Measurements from ENCODE around the gene MEGF11.

MEGF11 gene

DNA sequence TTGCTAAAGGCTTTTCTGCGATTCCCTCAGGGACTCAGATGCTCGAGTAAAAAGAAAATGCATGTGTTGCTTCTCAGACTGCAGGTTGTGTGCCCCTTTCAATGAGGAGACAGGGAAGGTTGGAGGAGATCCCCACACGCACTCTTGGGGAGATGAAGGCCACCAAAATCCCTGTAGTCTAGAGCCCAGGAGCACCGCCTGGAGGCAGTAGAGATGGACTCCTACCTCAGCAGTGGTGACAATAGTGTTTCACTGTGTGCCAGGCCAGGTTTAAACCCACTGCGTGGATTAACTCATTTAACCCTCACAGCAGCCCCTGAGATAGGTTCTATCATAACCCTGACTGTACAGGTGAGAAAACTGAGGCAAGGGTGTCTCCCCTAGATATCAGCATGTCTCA, 15.2 kb downstream of the MEGF11 start:
- Mint-ChIP-seq H3K27me3 (peaks cover 25% of the 10 kb centered on the region), H3K36me3 (no peaks in the 10 kb centered on the region), H3K9me3 (no peaks in the 10 kb centered on the region), H3K4me1 (peaks cover 4% of the 10 kb centered on the region), H3K27ac (no peak overlapping the region), H3K4me3 (no peak overlapping the region)
- DNase-seq (ENCODE audit: low spot score in 2 of 2) (no peak), ATAC-seq (ENCODE audit: low read depth) (no peak)

DNA sequence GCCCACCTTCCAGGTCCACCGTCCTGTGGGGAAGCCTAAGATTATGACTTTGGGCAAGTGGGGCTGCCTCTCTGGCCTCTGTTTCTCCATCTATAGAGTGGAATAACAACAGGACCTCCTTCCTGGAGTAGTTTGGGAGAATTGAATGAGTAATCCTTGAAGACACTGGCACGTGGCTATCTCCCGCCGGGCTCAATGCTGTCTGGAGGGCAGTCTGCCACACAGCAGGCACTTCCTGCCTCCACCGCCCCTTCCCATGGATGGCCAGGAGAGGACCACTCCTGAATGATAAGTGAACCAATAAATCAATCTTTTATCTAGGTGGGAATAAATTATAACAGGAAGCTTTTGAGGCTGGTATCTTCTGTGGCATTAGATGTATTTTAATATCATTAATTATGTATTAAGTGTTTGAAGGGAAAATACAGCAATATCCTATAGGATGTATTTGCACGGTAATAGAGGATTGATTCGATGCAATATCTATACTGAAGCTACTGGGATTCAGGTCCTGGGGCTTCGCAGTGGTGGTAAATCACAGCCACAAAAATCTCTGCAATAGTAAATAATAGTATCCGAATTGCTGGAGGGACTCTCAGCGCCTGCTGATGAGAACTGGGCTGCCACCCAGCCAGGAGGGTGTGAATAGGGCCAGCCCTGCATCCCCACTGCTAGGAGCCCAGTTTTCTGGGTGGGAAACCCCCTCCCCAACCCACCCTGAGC, 15.9 kb downstream of the MEGF11 start:
- Mint-ChIP-seq H3K9me3 (no peaks in the 10 kb centered on the region), H3K27ac (no peak overlapping the region), H3K4me1 (peaks cover 4% of the 10 kb centered on the region), H3K4me3 (no peak overlapping the region), H3K27me3 (peaks cover 22% of the 10 kb centered on the region), H3K36me3 (no peaks in the 10 kb centered on the region)
- ATAC-seq (ENCODE audit: low read depth) (no peak), DNase-seq (ENCODE audit: low spot score in 2 of 2) (no peak)

DNA sequence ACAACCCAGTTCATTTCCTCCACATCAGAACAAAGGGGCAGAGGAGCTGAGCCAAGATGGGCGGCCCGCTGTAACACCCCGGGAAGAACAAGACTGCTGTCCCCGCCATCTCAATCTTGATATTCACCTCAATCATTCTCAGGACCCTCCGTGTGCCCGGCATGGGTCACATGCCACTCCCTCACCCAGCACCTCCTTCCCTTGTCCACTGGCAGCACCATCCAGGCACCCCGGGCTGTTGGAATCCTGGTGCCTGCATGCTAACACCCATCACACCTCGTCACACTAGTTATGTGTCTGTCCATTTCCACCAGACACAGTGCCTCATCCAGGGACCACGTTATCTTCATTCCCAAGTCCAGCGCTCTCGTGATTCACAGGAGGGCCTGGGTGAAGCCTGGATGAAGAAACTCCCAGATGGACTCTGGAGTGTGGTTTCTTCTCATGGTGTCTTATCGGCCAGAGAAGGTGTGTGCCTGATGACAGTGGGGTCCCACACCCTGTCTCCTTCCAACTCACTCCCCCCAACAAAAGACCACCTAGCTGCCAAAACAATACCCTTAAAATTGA, 16.7 kb downstream of the MEGF11 start:
- Mint-ChIP-seq H3K27ac (no peak overlapping the region), H3K36me3 (no peaks in the 10 kb centered on the region), H3K4me1 (peaks cover 4% of the 10 kb centered on the region), H3K27me3 (peaks cover 20% of the 10 kb centered on the region), H3K9me3 (no peaks in the 10 kb centered on the region), H3K4me3 (no peak overlapping the region)
- ATAC-seq (ENCODE audit: low read depth) = no peak
- DNase-seq (ENCODE audit: low spot score in 2 of 2) = no peak

DNA sequence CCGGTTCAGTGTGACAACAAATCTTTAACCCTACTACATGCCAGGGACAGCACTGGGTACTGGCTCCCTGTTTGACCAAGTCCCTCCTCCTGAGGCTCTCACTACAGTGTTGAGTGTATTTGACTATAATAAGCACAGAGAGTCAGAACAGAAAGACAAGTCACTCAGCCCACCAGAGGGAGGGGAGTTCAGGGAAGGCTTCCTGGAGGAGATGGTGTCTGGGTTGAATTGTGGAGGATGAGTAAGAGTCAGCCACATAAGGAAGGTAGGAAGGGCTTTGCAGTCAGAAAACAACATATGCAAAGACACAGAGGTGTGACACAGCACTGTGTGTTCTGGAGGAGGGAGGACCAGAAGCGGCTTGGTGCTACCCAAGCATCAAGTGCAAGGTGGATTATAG, 17.7 kb downstream of the MEGF11 start:
- peaks cover 17% of the 10 kb centered on the region for H3K27me3 Mint-ChIP-seq
- DNase-seq (ENCODE audit: low spot score in 2 of 2) (no peak), ATAC-seq (ENCODE audit: low read depth) (no peak)

DNA sequence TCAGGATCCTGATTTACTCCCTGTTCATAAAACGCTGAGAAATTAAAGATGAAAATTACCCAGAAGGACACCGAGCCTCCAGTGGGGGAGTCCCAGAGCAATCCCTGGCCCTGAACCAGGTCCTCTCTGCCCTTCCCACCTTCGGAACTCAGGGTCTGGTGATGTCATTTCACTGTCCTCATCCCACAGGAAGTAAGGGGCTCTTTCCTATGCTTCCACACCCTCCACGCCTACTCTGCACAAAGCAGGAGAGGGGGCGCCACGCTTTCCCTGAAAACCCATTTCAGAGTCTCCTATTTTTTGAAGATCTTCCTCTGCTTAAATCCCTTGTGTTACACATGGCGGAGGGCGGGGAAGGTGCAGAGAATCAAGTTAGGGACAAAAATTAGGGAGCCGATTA, 18.8 kb downstream of the MEGF11 start:
- DNase-seq (ENCODE audit: low spot score in 2 of 2) = no peak
- H3K9me3 Mint-ChIP-seq = no peaks in the 10 kb centered on the region
- no peak overlapping the region for H3K27ac Mint-ChIP-seq
- no peaks in the 10 kb centered on the region for H3K4me1 Mint-ChIP-seq
- no peak overlapping the region for H3K4me3 Mint-ChIP-seq
- no peak for ATAC-seq (ENCODE audit: low read depth)
- H3K36me3 Mint-ChIP-seq = no peaks in the 10 kb centered on the region
- H3K27me3 Mint-ChIP-seq = peaks cover 17% of the 10 kb centered on the region

More for the DNA sequence above, 17.7 kb downstream of the MEGF11 start:
- Mint-ChIP-seq H3K4me1 (no peaks in the 10 kb centered on the region), H3K9me3 (no peaks in the 10 kb centered on the region), H3K4me3 (no peak overlapping the region), H3K27ac (no peak overlapping the region), H3K36me3 (no peaks in the 10 kb centered on the region)

DNA sequence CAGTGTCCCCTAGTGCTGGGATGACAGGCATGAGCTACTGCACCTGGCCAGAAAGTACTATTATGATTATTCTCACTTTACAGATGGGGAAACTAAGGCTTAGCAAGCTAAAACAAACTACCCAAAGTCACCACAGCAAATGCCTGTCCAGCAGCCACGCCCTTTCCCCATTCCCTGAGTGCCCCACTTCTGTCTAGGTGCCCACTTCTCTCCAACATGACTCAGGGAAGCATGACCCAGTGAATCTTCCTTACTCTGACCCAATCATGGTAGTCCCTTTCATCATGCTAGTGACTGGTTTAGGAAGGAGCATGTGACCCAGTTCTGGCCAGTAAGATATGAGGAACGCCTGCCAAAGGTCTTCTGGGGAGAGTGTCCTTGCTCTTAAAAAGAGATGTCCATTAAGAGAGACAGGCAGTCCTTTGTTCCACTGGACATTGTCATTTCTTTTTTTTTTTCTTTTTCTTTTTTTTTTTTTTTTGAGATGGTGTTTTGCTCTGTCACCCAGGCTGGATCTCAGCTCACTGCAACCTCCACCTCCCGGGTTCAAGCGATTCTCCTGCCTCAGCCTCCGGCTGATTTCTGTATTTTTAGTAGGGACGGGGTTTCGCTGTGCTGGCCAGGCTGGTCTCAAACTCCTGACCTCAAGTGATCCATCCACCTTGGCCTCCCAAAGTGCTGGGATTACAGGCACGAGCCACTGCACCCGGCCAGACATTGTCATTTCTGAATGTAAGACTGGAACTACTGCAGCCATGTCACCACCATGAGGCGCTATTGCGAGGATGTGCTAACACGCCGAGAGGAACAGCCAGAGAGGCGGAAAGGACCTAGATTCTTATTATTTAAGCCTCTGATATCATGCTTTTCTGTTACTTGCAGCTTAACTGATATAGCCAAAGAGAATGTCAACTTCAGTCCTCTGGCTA, 19.8 kb downstream of the MEGF11 start:
- Mint-ChIP-seq H3K9me3 (no peaks in the 10 kb centered on the region), H3K27me3 (peaks cover 17% of the 10 kb centered on the region), H3K36me3 (no peaks in the 10 kb centered on the region), H3K4me1 (no peaks in the 10 kb centered on the region), H3K27ac (no peak overlapping the region), H3K4me3 (no peak overlapping the region)
- no peak for DNase-seq (ENCODE audit: low spot score in 2 of 2)
- no peak for ATAC-seq (ENCODE audit: low read depth)

DNA sequence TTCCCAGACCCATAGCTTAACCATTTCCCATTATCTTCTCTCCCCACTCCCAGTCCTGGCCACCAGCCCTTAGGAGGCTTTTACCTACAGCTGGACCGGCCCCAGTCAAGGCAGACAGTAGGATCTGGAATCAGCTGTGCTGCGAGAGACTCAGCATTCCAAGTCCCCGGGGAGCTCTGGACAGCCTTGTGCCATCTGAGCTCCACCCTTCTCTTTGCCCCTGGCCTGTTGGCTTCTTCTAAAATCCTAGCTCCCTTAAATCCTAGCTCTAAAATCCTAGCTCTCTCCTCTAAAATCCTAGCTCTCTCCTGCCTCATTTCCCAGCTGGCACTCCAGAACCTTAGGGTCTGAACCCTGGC, 21.3 kb downstream of the MEGF11 start:
- Mint-ChIP-seq H3K27ac (no peak overlapping the region), H3K27me3 (peaks cover 16% of the 10 kb centered on the region), H3K4me1 (no peaks in the 10 kb centered on the region), H3K9me3 (no peaks in the 10 kb centered on the region), H3K36me3 (no peaks in the 10 kb centered on the region), H3K4me3 (no peak overlapping the region)
- DNase-seq (ENCODE audit: low spot score in 2 of 2) (no peak), ATAC-seq (ENCODE audit: low read depth) (no peak)

DNA sequence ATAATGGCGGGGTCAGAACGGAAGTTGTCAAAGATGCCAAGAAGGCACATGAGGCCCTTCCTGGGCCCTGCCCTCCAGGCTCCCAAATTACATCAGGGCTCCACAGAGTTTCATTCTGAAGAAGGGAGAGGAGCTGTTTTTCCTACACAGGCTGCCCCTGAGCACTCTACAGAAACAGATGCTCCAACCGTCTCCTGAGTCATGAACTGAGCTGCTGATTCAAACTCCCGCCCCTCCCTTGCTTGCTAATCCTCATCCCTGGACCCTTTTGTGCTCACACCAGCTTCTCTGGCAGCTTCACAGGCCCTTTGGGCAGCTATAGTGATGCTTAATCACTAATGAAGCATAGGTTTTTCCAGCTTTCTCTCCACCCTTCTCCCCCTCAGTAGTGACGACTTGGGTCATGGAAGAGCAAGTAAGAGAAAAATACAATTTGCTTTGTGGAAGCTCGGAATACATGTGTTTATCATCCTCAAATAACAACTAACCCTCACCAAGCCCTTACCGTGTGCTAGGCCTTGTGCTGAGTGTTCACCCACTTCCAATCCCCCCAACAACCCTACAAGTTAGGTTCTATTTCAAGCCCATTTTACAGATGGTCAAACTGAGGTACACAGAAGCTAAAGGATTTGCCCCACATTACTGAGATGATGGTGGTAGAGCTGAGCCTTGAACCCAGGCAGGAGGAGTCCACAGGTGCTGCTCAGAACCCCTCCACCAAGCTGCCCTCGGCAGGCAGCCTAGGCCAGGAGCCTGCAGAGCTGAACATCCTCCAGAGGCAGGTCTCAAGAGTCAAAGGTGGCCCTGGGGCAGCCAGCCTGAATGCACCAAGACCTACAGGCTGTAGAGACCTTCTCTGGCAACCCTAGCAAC, 21.9 kb downstream of the MEGF11 start:
- Mint-ChIP-seq H3K36me3 (no peaks in the 10 kb centered on the region), H3K27me3 (peaks cover 11% of the 10 kb centered on the region), H3K4me1 (no peaks in the 10 kb centered on the region), H3K27ac (no peak overlapping the region), H3K4me3 (no peak overlapping the region), H3K9me3 (no peaks in the 10 kb centered on the region)
- ATAC-seq (ENCODE audit: low read depth) (no peak), DNase-seq (ENCODE audit: low spot score in 2 of 2) (no peak)

DNA sequence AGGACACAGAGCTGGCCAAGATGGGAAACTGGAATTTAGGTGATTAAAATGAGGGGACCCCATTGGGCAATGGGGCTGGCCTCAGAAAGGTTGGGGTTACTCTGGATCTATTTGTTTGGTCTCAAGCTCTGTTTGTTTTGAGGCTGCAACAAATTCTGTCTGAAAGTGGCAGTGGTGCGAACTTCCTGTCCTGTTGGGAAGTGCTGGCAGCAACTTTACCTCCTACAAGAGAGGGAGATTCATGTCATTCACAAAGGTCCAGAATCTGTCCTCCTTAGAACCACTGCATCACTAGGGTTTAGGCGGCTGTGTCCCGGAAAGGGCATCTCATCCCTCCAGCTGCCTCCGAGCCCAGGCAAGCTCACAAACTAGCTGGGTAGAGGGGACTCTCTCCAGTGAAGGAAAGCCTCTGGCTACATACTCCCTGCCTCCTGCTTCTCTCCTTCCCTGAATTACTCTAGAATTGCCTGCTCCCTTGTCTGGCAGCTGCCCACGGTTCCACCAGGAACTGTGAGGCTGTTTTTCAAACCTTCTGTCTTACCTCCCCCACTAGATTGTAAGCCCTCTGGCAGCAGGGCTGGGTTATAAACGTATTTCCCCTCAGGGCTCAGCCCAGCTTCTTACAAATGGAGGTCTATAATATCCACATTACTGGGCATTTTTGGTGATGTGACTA, 23.6 kb downstream of the MEGF11 start:
- Mint-ChIP-seq H3K27ac (no peak overlapping the region), H3K36me3 (no peaks in the 10 kb centered on the region), H3K4me1 (no peaks in the 10 kb centered on the region), H3K27me3 (peaks cover 8% of the 10 kb centered on the region), H3K9me3 (no peaks in the 10 kb centered on the region), H3K4me3 (no peak overlapping the region)
- ATAC-seq (ENCODE audit: low read depth) (no peak), DNase-seq (ENCODE audit: low spot score in 2 of 2) (no peak)

DNA sequence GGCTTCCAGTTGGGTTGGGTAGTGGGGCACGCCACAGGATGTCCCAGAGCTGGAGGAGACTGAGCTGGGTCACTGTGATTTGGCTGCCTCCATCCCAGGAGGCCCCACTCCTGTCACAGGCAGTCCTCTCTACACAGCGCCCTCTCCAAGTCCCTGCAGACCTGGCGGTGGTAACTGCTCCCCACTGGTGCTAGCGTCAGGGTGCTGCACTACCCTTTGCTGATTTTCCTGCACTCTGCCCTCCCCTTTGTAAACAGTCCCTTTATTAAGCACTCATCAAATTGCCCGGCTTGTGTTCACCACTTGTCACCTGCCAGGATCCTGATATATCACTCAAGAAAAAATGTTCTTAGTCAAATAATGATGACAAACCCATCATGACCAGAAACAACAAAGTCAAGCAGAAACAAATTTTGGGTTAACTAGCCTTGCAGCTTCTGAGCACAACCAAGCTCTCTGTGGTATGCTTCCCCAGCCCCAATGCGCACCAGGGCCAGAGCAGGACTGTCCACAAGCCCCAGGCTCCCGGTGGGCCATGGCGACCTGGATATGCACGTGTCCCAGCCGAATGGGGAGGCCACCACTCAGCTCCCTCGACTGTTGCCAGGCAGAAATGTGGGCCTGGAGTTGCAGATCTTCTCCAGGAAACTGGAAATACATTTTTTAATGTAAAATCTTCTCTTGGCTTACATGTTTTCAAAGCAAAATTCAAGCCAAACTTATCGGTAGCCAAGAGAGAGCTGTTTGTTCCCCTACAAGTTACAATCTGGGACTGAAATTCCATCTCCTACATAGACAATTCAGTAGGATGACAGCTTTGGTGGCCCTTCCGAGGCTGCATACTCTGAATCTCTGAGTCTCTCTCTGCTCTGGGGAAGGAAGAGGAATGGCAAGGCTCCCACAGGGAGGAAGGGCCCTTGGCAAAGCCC, 24.5 kb downstream of the MEGF11 start:
- Mint-ChIP-seq H3K36me3 (no peaks in the 10 kb centered on the region), H3K27ac (no peak overlapping the region), H3K9me3 (no peaks in the 10 kb centered on the region), H3K4me1 (no peaks in the 10 kb centered on the region), H3K4me3 (no peak overlapping the region), H3K27me3 (peaks cover 7% of the 10 kb centered on the region)
- DNase-seq (ENCODE audit: low spot score in 2 of 2) (no peak), ATAC-seq (ENCODE audit: low read depth) (no peak)

DNA sequence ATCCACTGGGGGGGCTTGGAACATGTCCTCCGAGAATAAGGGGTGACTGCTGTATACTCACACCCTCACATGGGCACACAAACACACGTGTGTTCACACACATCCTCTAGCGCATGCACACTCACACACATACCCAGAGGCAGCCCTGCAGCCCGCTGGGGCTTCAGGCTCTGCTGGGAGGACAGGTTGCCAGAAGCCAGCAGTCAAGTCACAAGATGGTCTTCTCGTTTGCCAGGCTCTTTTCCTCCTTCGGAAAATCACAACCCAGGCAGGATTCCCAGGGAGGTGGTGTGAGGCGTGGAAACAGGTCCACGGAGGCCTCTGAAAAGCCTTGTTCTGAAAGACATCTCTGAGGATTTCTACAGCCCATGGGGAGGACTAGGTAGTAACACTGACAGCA, 26.8 kb downstream of the MEGF11 start:
- DNase-seq (ENCODE audit: low spot score in 2 of 2) (no peak), ATAC-seq (ENCODE audit: low read depth) (no peak)
- Mint-ChIP-seq H3K4me1 (no peaks in the 10 kb centered on the region), H3K36me3 (no peaks in the 10 kb centered on the region), H3K27ac (no peak overlapping the region), H3K4me3 (no peak overlapping the region), H3K9me3 (no peaks in the 10 kb centered on the region), H3K27me3 (peaks cover 8% of the 10 kb centered on the region)

DNA sequence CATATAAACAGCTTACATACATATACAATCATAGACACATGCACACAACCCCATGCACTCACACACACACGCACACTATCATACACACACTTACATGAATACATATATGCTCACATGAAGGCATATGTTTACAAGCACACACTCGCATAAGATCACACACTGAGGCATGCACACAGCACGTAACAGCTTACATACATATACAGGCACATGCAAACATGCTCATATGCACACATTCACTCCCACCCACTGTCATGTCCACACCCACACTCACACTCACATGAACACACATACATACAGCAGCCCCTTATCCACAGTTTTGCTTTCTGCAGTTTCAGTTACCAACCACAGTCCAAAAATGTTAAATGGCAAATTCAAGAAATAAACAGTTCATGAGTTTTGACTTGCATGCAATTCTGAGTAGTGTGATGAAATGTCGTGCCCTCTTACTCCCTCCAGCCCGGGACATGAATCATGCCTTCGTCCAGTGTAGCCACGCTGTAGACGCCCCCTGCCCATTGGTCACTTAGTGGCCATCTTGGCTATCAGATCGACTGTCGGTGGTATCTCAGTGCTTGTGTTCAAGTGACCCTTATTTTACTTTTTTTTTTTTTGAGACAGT, 27.8 kb downstream of the MEGF11 start:
- Mint-ChIP-seq H3K27me3 (peaks cover 11% of the 10 kb centered on the region), H3K36me3 (no peaks in the 10 kb centered on the region), H3K4me3 (no peak overlapping the region), H3K27ac (no peak overlapping the region), H3K4me1 (no peaks in the 10 kb centered on the region), H3K9me3 (no peaks in the 10 kb centered on the region)
- DNase-seq (ENCODE audit: low spot score in 2 of 2) (no peak), ATAC-seq (ENCODE audit: low read depth) (no peak)
